Ishikawa (cell line): ENCODE measurements around the gene HPS5.

Source experiments
- CEBPB ChIP-seq: IDR thresholded peaks from 2 replicates; pipeline ENCODE4 v1.6.1; 2012
- CREB1 ChIP-seq: IDR thresholded peaks from 2 replicates; pipeline ENCODE4 v1.6.1; 2012; ENCODE audit warnings: low read depth
- EGR1 ChIP-seq: IDR thresholded peaks from 2 replicates; pipeline ENCODE4 v1.6.1; 2012
- EP300 ChIP-seq: IDR thresholded peaks from 2 replicates; pipeline ENCODE4 v1.6.1; 2012; ENCODE audit warnings: borderline replicate concordance
- FOXM1 ChIP-seq: IDR thresholded peaks from 2 replicates; pipeline ENCODE4 v1.6.1; 2012; ENCODE audit warnings: low read depth, borderline replicate concordance
- MAX ChIP-seq: IDR thresholded peaks from 2 replicates; pipeline ENCODE4 v1.6.1; 2012
- NFIC ChIP-seq: IDR thresholded peaks from 2 replicates; pipeline ENCODE4 v1.6.1; 2012
- RAD21 ChIP-seq: IDR thresholded peaks from 2 replicates; pipeline ENCODE4 v1.6.1; 2012; ENCODE audit warnings: low read depth
- REST ChIP-seq: IDR thresholded peaks from 2 replicates; pipeline ENCODE4 v1.6.1; 2012; ENCODE audit warnings: low read depth, mild to moderate bottlenecking
- TAF1 ChIP-seq: IDR thresholded peaks from 2 replicates; pipeline ENCODE4 v1.6.1; 2012; ENCODE audit warnings: low read depth, mild to moderate bottlenecking
- TCF12 ChIP-seq: IDR thresholded peaks from 2 replicates; pipeline ENCODE4 v1.6.1; 2012; ENCODE audit warnings: low read depth
- TEAD4 ChIP-seq: IDR thresholded peaks from 2 replicates; pipeline ENCODE4 v1.6.1; 2012
- USF1 ChIP-seq: IDR thresholded peaks from 2 replicates; pipeline ENCODE4 v1.6.1; 2012
- YY1 ChIP-seq: IDR thresholded peaks from 2 replicates; pipeline ENCODE4 v1.6.1; 2012; ENCODE audit warnings: low read depth
- ZBTB7A ChIP-seq: IDR thresholded peaks from 2 replicates; pipeline ENCODE4 v1.6.1; 2012; ENCODE audit warnings: low read depth

The HPS5 gene

GRCh38 chr11:18366286-18366685 lies 44.3 kb upstream of the HPS5 start:
- TF ChIP-seq NFIC (no peak), TAF1 (no peak), TEAD4 (no peak), MAX (no peak), FOXM1 (no peak), RAD21 (no peak), EP300 (no peak), YY1 (no peak), USF1 (no peak), ZBTB7A (no peak), CREB1 (no peak), REST (no peak), EGR1 (no peak), CEBPB (no peak), TCF12 (no peak)

GRCh38 chr11:18365741-18366140 lies 43.8 kb upstream of the HPS5 start:
- no peak for TF ChIP-seq TEAD4
- TF ChIP-seq NFIC: no peak
- TF ChIP-seq RAD21: no peak
- TF ChIP-seq FOXM1: no peak
- no peak for TF ChIP-seq YY1

- no peak for TF ChIP-seq YY1
- no peak for TF ChIP-seq USF1
- no peak for TF ChIP-seq RAD21
- no peak for TF ChIP-seq TEAD4
- TF ChIP-seq TCF12: no peak
- no peak for TF ChIP-seq FOXM1
- no peak for TF ChIP-seq CEBPB
- TF ChIP-seq CREB1: no peak
- no peak for TF ChIP-seq MAX
- TF ChIP-seq EP300: no peak
Measured at GRCh38 chr11:18364495-18365073, 42.6 kb upstream of the HPS5 start.

- TF ChIP-seq ZBTB7A: no peak
Measured at GRCh38 chr11:18361154-18361553, 39.2 kb upstream of the HPS5 start.

GRCh38 chr11:18358646-18359045 lies 36.7 kb upstream of the HPS5 start:
- TF ChIP-seq YY1: no peak
- TF ChIP-seq REST: no peak
- no peak for TF ChIP-seq FOXM1
- no peak for TF ChIP-seq TEAD4
- no peak for TF ChIP-seq EP300
- TF ChIP-seq TAF1: no peak
- no peak for TF ChIP-seq MAX
- no peak for TF ChIP-seq NFIC
- TF ChIP-seq ZBTB7A: no peak
- no peak for TF ChIP-seq TCF12
- no peak for TF ChIP-seq CREB1
- TF ChIP-seq RAD21: no peak
- TF ChIP-seq EGR1: no peak
- no peak for TF ChIP-seq CEBPB
- TF ChIP-seq USF1: no peak

- TF ChIP-seq FOXM1 (no peak), USF1 (no peak), YY1 (no peak), NFIC (no peak), REST (no peak), ZBTB7A (no peak), EP300 (no peak), TCF12 (no peak), RAD21 (no peak), MAX (no peak), TAF1 (no peak), TEAD4 (no peak), CREB1 (no peak), CEBPB (no peak), EGR1 (no peak)
Measured at GRCh38 chr11:18352581-18352980, 30.6 kb upstream of the HPS5 start.
